Measurements from ENCODE around the gene PIEZO2. TPM values are rescaled to one million over a fixed set of nuclear protein-coding genes. Genes with fewer than 3 reads are reported as not detected.

PIEZO2 gene
- total RNA-seq, 1 experiment from 2014 or later, result 10.7 TPM

- H3K4me3 Mint-ChIP-seq, result no peak overlapping the region
- TF ChIP-seq ZNF232 (CRISPR knock-in tag; IDR thresholded peaks at IDR 0.05) (no peak), ZBTB21 (CRISPR knock-in tag; IDR thresholded peaks at IDR 0.05; ENCODE audit: borderline replicate concordance) (no peak), AR (CRISPR knock-in tag; IDR thresholded peaks at IDR 0.05) (no peak), TP53 (CRISPR knock-in tag; IDR thresholded peaks at IDR 0.05) (no peak), CBFB (CRISPR knock-in tag; IDR thresholded peaks at IDR 0.05; ENCODE audit: low read depth) (no peak), NR3C1 (CRISPR knock-in tag; conservative IDR thresholded peaks at IDR 0.05; ENCODE audit: low read depth) (no peak)
- TF ChIP-seq, protein P1, sequence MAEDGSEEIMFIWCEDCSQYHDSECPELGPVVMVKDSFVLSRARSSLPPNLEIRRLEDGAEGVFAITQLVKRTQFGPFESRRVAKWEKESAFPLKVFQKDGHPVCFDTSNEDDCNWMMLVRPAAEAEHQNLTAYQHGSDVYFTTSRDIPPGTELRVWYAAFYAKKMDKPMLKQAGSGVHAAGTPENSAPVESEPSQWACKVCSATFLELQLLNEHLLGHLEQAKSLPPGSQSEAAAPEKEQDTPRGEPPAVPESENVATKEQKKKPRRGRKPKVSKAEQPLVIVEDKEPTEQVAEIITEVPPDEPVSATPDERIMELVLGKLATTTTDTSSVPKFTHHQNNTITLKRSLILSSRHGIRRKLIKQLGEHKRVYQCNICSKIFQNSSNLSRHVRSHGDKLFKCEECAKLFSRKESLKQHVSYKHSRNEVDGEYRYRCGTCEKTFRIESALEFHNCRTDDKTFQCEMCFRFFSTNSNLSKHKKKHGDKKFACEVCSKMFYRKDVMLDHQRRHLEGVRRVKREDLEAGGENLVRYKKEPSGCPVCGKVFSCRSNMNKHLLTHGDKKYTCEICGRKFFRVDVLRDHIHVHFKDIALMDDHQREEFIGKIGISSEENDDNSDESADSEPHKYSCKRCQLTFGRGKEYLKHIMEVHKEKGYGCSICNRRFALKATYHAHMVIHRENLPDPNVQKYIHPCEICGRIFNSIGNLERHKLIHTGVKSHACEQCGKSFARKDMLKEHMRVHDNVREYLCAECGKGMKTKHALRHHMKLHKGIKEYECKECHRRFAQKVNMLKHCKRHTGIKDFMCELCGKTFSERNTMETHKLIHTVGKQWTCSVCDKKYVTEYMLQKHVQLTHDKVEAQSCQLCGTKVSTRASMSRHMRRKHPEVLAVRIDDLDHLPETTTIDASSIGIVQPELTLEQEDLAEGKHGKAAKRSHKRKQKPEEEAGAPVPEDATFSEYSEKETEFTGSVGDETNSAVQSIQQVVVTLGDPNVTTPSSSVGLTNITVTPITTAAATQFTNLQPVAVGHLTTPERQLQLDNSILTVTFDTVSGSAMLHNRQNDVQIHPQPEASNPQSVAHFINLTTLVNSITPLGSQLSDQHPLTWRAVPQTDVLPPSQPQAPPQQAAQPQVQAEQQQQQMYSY (CRISPR knock-in tag; IDR thresholded peaks at IDR 0.05), result no peak
- ATAC-seq (no peak), DNase-seq (ENCODE audit: low spot score) (no peak)
- H3K27ac Mint-ChIP-seq, result no peak overlapping the region; the same call in 1 of the 2 replicates
- no peaks in the 10 kb centered on the region for H3K36me3 Mint-ChIP-seq
- peaks cover 18% of the 10 kb centered on the region for H3K4me1 Mint-ChIP-seq
- ChIA-PET POLR2A (interaction anchor here (0.7 kb wide), 1 partner anchor 187 kb away, joined by 3 read pairs; no protein-coding TSS in a partner anchor), CTCF (no interaction called here)
- no peaks in the 10 kb centered on the region for H3K27me3 Mint-ChIP-seq (ENCODE audit: low read depth)
- H3K9me3 Mint-ChIP-seq, result no peaks in the 10 kb centered on the region; the same call in 1 of the 2 replicates
These were observed 111.7 kb downstream of the PIEZO2 start for GRCh38 chr18:11037533-11038240.

- H3K36me3 Mint-ChIP-seq, result no peaks in the 10 kb centered on the region
- H3K27me3 Mint-ChIP-seq (ENCODE audit: low read depth), result no peaks in the 10 kb centered on the region
- ATAC-seq (no peak), DNase-seq (ENCODE audit: low spot score) (no peak)
- H3K4me1 Mint-ChIP-seq, result peaks cover 12% of the 10 kb centered on the region
- TF ChIP-seq TEAD4 (CRISPR knock-in tag; IDR thresholded peaks at IDR 0.05) (no peak), ZNF138 (CRISPR knock-in tag; conservative IDR thresholded peaks at IDR 0.05) (no peak), ZNF232 (CRISPR knock-in tag; IDR thresholded peaks at IDR 0.05) (no peak), ATF2 (CRISPR knock-in tag; IDR thresholded peaks at IDR 0.05; ENCODE audit: borderline replicate concordance, low read depth) (no peak), KAT7 (CRISPR knock-in tag; IDR thresholded peaks at IDR 0.05; ENCODE audit: borderline replicate concordance) (no peak), RORB (CRISPR knock-in tag; IDR thresholded peaks at IDR 0.05) (no peak)
- TF ChIP-seq, protein P2, sequence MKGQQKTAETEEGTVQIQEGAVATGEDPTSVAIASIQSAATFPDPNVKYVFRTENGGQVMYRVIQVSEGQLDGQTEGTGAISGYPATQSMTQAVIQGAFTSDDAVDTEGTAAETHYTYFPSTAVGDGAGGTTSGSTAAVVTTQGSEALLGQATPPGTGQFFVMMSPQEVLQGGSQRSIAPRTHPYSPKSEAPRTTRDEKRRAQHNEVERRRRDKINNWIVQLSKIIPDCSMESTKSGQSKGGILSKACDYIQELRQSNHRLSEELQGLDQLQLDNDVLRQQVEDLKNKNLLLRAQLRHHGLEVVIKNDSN (CRISPR knock-in tag; IDR thresholded peaks at IDR 0.05), result no peak
- no peak overlapping the region for H3K4me3 Mint-ChIP-seq
- H3K27ac Mint-ChIP-seq, result no peak overlapping the region
- ChIA-PET POLR2A (no interaction called here), CTCF (interaction anchor here (1.0 kb wide), 1 partner anchor 111 kb away, joined by 3 read pairs; no protein-coding TSS in a partner anchor)
- no peaks in the 10 kb centered on the region; the same call in 1 of the 2 replicates for H3K9me3 Mint-ChIP-seq
These were observed 113.4 kb downstream of the PIEZO2 start for GRCh38 chr18:11035814-11036495.
